Occipital lobe (tissue), 2 donors: Measurements from ENCODE around the gene A4GNT. TPM values are rescaled to one million over a fixed set of nuclear protein-coding genes. Genes with fewer than 3 reads are reported as not detected.

Source experiments
- DNase-seq: peaks from one replicate; lab custom pipeline; 2025; lab: John Stamatoyannopoulos, UW
- total RNA-seq: library from RNA; depleted of rRNA; stranded (reverse); fragments of >200 nt; gene quantifications from one replicate; pipeline ENCODE4 v1.2.3, GENCODE V29; 2014

A4GNT gene
- total RNA-seq, 1 donor from 2014 or later, result not detected

DNA sequence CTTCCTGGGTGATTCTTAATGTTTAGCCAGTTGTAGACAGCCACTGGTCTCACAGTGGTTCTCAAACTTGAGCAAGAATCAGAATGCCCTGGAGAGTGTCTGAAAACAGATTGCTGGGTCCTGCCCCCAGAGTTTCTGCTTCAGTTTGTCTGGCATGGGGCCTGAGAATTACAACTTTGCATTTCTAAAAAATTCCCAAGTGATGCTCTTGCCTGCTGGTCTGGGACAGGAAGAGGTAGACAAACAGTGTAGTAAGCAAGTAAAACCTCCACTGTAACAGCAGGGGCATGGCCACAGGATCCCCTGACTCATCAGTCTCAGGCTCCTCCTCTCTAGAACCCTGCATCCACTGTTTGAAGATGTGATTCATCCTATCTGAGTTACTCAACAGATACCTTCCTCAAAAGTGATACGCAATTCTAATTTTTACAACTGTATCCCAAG lies 53.3 kb downstream of the A4GNT start:
- no peak for DNase-seq

DNA sequence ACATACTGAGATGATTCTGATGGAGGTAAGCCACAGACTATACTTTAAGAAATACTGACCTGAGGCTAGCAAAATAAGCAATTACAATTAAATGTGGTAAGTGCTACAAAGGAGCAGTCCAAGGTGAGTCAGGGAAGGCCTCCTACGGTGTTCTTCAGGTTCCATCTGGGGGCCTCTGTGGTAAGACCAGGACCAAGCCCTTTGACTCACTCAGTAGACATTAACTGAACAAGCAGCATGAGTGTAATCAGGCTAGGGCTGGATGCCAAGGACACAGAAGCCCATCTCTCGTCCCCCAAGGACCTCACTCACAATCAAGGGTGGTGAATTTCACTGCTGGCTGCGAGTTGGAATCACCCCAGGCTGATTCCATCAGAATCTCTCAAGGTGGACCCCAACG lies 54.1 kb downstream of the A4GNT start:
- no peak for DNase-seq

Other genes starting within 250 kb of the A4GNT start
- not detected for gene CLDN18, start 122.2 kb downstream of the A4GNT start, total RNA-seq
- gene DZIP1L, start 16.8 kb downstream of the A4GNT start, total RNA-seq, result 9.2 TPM
- gene DBR1, start 42.5 kb upstream of the A4GNT start, total RNA-seq, result 38.8 TPM
- gene ARMC8, start 54.9 kb upstream of the A4GNT start, total RNA-seq, result 85.6 TPM
- gene NME9, start 197.5 kb upstream of the A4GNT start, total RNA-seq, result 2.3 TPM
- gene MRAS, start 216.2 kb upstream of the A4GNT start, total RNA-seq, result 53.3 TPM